Adrenal gland (tissue), 12 donors: ENCODE data around the gene SUZ12. TPM values are rescaled to one million over a fixed set of nuclear protein-coding genes. Genes with fewer than 3 reads are reported as not detected.

Source experiments
- DNase-seq, 7 donors: peaks; one replicate each; pipeline ENCODE4 v3.0.0-alpha.2; 2019 to 2020
- H3K27ac ChIP-seq, 5 donors: fragments of 200-600 bp; sonication (generic) in 4 of 5; 1 replicate in 3 of 5; 2 replicates in 2 of 5; pipeline versions ENCODE4 v1.5.1 to v1.8.0; 2016 to 2020; ENCODE audit warnings: mild to moderate bottlenecking in 1 of 5
- H3K27me3 ChIP-seq: fragments of 200-600 bp; 2 replicates; pipeline ENCODE4 v1.8.0; 2021
- H3K36me3 ChIP-seq, 2 donors: fragments of 200-600 bp; replicated peaks in 1 of 2; 1 replicate in 1 of 2; 2 replicates in 1 of 2; pipeline versions ENCODE4 v1.5.1 to v1.8.0; 2018 to 2022
- H3K4me1 ChIP-seq, 2 donors: fragments of 200-600 bp; replicated peaks in 1 of 2; 1 replicate in 1 of 2; 2 replicates in 1 of 2; pipeline versions ENCODE4 v1.5.1 to v1.8.0; 2018 to 2021
- H3K4me3 ChIP-seq, 4 donors: fragments of 200-600 bp; sonication (generic) in 3 of 4; one replicate each; pipeline ENCODE4 v1.5.1; 2016 to 2018
- H3K9me3 ChIP-seq, 3 donors: fragments of 200-600 bp; sonication (generic) in 1 of 3; replicated peaks in 1 of 3; 1 replicate in 2 of 3; 2 replicates in 1 of 3; pipeline versions ENCODE4 v1.5.1 to v1.8.0; 2016 to 2021
- CTCF ChIP-seq, 6 experiments: fragments of 450-650 bp in 4 of 6; fragments of 200-600 bp in 2 of 6; sonication (generic) in 1 of 6; IDR thresholded peaks; 1 replicate in 5 of 6; 2 replicates in 1 of 6; pipeline versions ENCODE4 v1.5.1 to v1.8.0; 2016 to 2021; ENCODE audit warnings: antibody characterized with exemption in 6 of 6, mild to moderate bottlenecking in 2 of 6, moderate library complexity in 1 of 6
- POLR2A ChIP-seq, 2 donors: fragments of 450-650 bp; IDR thresholded peaks; one replicate each; pipeline ENCODE4 v1.6.1; 2017; ENCODE audit warnings: antibody characterized with exemption in 2 of 2, mild to moderate bottlenecking in 2 of 2, moderate library complexity in 1 of 2
- WGBS, 4 donors: extraction: QIAGEN DNeasy Blood & Tissue Kit in 2 of 4; methylation state at CpG; one replicate each; pipeline versions ENCODE4 v1.1.5 to v1.1.7; 2013 to 2017; 5-methylcytosine and 5-hydroxymethylcytosine counted together
- intact Hi-C, 2 donors: fragments of 100-400 bp; cut with DNase I; formaldehyde crosslinking; loops; one replicate each; pipeline versions ENCODE4 v1.14.1 to v1.15.0; 2022 to 2023
- polyA plus RNA-seq, 3 donors: library from polyadenylated mRNA; stranded (reverse); fragments of 200-250 nt in 2 of 3; fragments of 350-450 nt in 1 of 3; fragmentation: Illumina TruSeq in 1 of 3; extraction: RNeasy Lipid Tissue Mini Kit (QIAGEN cat#74804) in 1 of 3; gene quantifications; one replicate each; pipeline ENCODE4 v1.2.3, GENCODE V29; 2013 to 2014
- total RNA-seq, 9 donors: library from RNA; depleted of rRNA in 4 of 9; stranded (reverse); fragments of >200 nt in 4 of 9; fragments of 120-200 nt in 1 of 9; fragmentation: NEBNext Ultra II Directional in 1 of 9; extraction: Animal tissue kit (Norgen Biotek cat#: 25700) in 1 of 9; gene quantifications; one replicate each; pipeline versions ENCODE4 v1.1.0 to v1.2.4, GENCODE V29; 2013 to 2023
- donor health status: healthy with polysubstance abuse.
- donor health status: Bipolar disorder and iron deficiency.
- donor health status: DM: yes; HTN: yes; CAD: no.
- donor health status: DM: no; HTN: no; CAD: no.
- donor health status: DM: no; HTN: no; CAD: no.
- donor health status: DM: yes; HTN: yes; CAD: no.

Gene SUZ12
- total and polyA plus RNA-seq, 12 donors, result 8.7 to 27.1 (median 19.8) TPM

- DNase-seq, result no peak
- Histone ChIP-seq H3K9me3 (no peaks in the 10 kb centered on the region), H3K27ac (no peak overlapping the region), H3K4me1 (no peaks in the 10 kb centered on the region), H3K36me3 (no peaks in the 10 kb centered on the region), H3K27me3 (peaks cover 15% of the 10 kb centered on the region), H3K4me3 (no peak overlapping the region)
- WGBS, 4 donors, result 78 to 81% (median 80%) methylated on average over 4 of the region's 4 CpGs
- TF ChIP-seq POLR2A (IDR thresholded peaks at IDR 0.05) (no peak), CTCF (IDR thresholded peaks at IDR 0.05) (no peak)
- intact Hi-C loops, result no loop called here
These were observed 18.1 kb upstream of the SUZ12 start for GRCh38 chr17:31918701-31919128.

GRCh38 chr17:31919802-31920525, 16.8 kb upstream of the SUZ12 start:
- Histone ChIP-seq H3K9me3 (no peaks in the 10 kb centered on the region), H3K36me3 (no peaks in the 10 kb centered on the region), H3K4me3 (no peak overlapping the region), H3K27me3 (peaks cover 15% of the 10 kb centered on the region), H3K4me1 (no peaks in the 10 kb centered on the region), H3K27ac (no peak overlapping the region)
- intact Hi-C loops, result no loop called here
- TF ChIP-seq POLR2A (IDR thresholded peaks at IDR 0.05) (no peak), CTCF (IDR thresholded peaks at IDR 0.05) (no peak)
- 75 to 87% (median 81%) methylated on average over 10 of the region's 10 CpGs for WGBS, 4 donors
- peak in 1 of 7 donors; percentile 27 for DNase-seq

- TF ChIP-seq POLR2A (IDR thresholded peaks at IDR 0.05) (no peak), CTCF (IDR thresholded peaks at IDR 0.05) (no peak)
- WGBS, 4 donors, result 86 to 93% (median 89%) methylated on average over 5 of the region's 5 CpGs
- peak in 1 of 7 donors; percentile 14 for DNase-seq
These were observed 10.6 kb upstream of the SUZ12 start for GRCh38 chr17:31926100-31926729.

GRCh38 chr17:31931756-31932155, 5.1 kb upstream of the SUZ12 start:
- intact Hi-C loops, result no loop called here
- Histone ChIP-seq H3K4me3 (no peak overlapping the region), H3K27ac (no peak overlapping the region), H3K27me3 (no peaks in the 10 kb centered on the region), H3K9me3 (no peaks in the 10 kb centered on the region), H3K4me1 (no peaks in the 10 kb centered on the region), H3K36me3 (no peaks in the 10 kb centered on the region)
- TF ChIP-seq CTCF (IDR thresholded peaks at IDR 0.05) (no peak), POLR2A (IDR thresholded peaks at IDR 0.05) (no peak)
- no peak for DNase-seq
- 56 to 79% (median 64%) methylated on average over 1 of the region's 1 CpG for WGBS, 4 donors

More at GRCh38 chr17:31926100-31926729, 10.6 kb upstream of the SUZ12 start:
- no peak overlapping the region for H3K4me3 ChIP-seq
- H3K9me3 ChIP-seq, result no peaks in the 10 kb centered on the region
- intact Hi-C loops, result no loop called here
- no peak overlapping the region for H3K27ac ChIP-seq
- no peaks in the 10 kb centered on the region for H3K4me1 ChIP-seq
- no peaks in the 10 kb centered on the region for H3K36me3 ChIP-seq
- no peaks in the 10 kb centered on the region for H3K27me3 ChIP-seq
